WTC11 (cell line): ENCODE measurements around the gene NAGS.

Experiments
- ATF3 ChIP-seq: sonication (generic); formaldehyde crosslinking; conservative IDR thresholded peaks from 2 replicates; pipeline ENCODE4 v1.8.1; 2022; ENCODE audit warnings: mild to moderate bottlenecking, missing genetic modification reagents
- CBFB ChIP-seq: sonication (generic); formaldehyde crosslinking; IDR thresholded peaks from 2 replicates; pipeline ENCODE4 v1.8.1; 2022; ENCODE audit warnings: mild to moderate bottlenecking, low read depth, missing genetic modification reagents
- CTCF ChIP-seq: fragments of 200-600 bp; IDR thresholded peaks from 2 replicates; pipeline ENCODE4 v1.8.0; 2022; ENCODE audit warnings: antibody characterized with exemption
- E2F4 ChIP-seq: sonication (generic); formaldehyde crosslinking; IDR thresholded peaks from 2 replicates; pipeline ENCODE4 v1.8.1; 2022; ENCODE audit warnings: low read depth, mild to moderate bottlenecking, moderate library complexity, missing genetic modification reagents, borderline replicate concordance
- IRF1 ChIP-seq: sonication (generic); formaldehyde crosslinking; IDR thresholded peaks from 2 replicates; pipeline ENCODE4 v1.8.0; 2023; ENCODE audit warnings: missing genetic modification reagents
- JUN ChIP-seq: sonication (generic); formaldehyde crosslinking; IDR thresholded peaks from 2 replicates; pipeline ENCODE4 v1.8.0; 2023; ENCODE audit warnings: mild to moderate bottlenecking, missing genetic modification reagents
- MLX ChIP-seq: sonication (generic); formaldehyde crosslinking; IDR thresholded peaks from 2 replicates; pipeline ENCODE4 v1.8.1; 2023; ENCODE audit warnings: mild to moderate bottlenecking, missing genetic modification reagents, moderate library complexity
- MXD4 ChIP-seq: fragments of 250-450 bp; sonication (Bioruptor Pico); IDR thresholded peaks from 2 replicates; pipeline ENCODE4 v1.8.0; 2021; ENCODE audit warnings: mild to moderate bottlenecking, moderate library complexity, borderline replicate concordance
- PRRX2 ChIP-seq: fragments of 250-450 bp; sonication (Bioruptor Pico); IDR thresholded peaks from 2 replicates; pipeline ENCODE4 v1.8.0; 2021; ENCODE audit warnings: mild to moderate bottlenecking
- RELA ChIP-seq: sonication (generic); formaldehyde crosslinking; IDR thresholded peaks from 2 replicates; pipeline ENCODE4 v1.8.1; 2022; ENCODE audit warnings: missing genetic modification reagents, mild to moderate bottlenecking, borderline replicate concordance
- USF2 ChIP-seq: sonication (generic); formaldehyde crosslinking; IDR thresholded peaks from 2 replicates; pipeline ENCODE4 v1.8.1; 2023; ENCODE audit warnings: mild to moderate bottlenecking, missing genetic modification reagents, moderate library complexity
- ZNF121 ChIP-seq: sonication (generic); formaldehyde crosslinking; IDR thresholded peaks from 2 replicates; pipeline ENCODE4 v1.8.0; 2023; ENCODE audit warnings: missing genetic modification reagents

GRCh38 chr17:44004761-44005526 is 522 bp downstream of the NAGS start:
- TF ChIP-seq USF2 (CRISPR knock-in tag): no peak
- TF ChIP-seq JUN (CRISPR knock-in tag): no peak
- no peak for TF ChIP-seq RELA (CRISPR knock-in tag)
- no peak for TF ChIP-seq CTCF
- TF ChIP-seq ATF3 (CRISPR knock-in tag): no peak
- TF ChIP-seq PRRX2 (CRISPR knock-in tag): no peak
- no peak for TF ChIP-seq MLX (CRISPR knock-in tag)
- TF ChIP-seq ZNF121 (CRISPR knock-in tag): no peak
- TF ChIP-seq E2F4 (CRISPR knock-in tag): no peak
- no peak for TF ChIP-seq MXD4 (CRISPR knock-in tag)
- TF ChIP-seq IRF1 (CRISPR knock-in tag): no peak
- no peak for TF ChIP-seq CBFB
